Astrocyte (in vitro differentiated cells and primary cell): ENCODE measurements around the gene ANKRD11. TPM values are rescaled to one million over a fixed set of nuclear protein-coding genes. Genes with fewer than 3 reads are reported as not detected.
"Not testable (repeated sequence)": the region's sequence is repeated elsewhere in the genome, so short reads cannot be mapped to it uniquely, and the experiment has no call there.

Source experiments
- DNase-seq: peaks from one replicate; pipeline ENCODE4 v3.0.0-alpha.2; 2010; ENCODE audit warnings: low read depth
- FAIRE-seq: peaks from 2 replicates; lab custom pipeline; 2011; peaks lifted over from hg19 to GRCh38; lab: Jason Lieb, UNC
- H2AFZ ChIP-seq: 2 replicates; pipeline ENCODE4 v1.6.0; 2012; ENCODE audit warnings: low read depth, low read length, inconsistent platforms
- H3K27ac ChIP-seq: 2 replicates; pipeline ENCODE4 v1.5.1; 2011; ENCODE audit warnings: low read depth, low read length, inconsistent platforms
- H3K27me3 ChIP-seq: 2 replicates; pipeline ENCODE4 v1.6.0; 2011; ENCODE audit warnings: low read length, inconsistent platforms; ENCODE audit not compliant: insufficient read depth
- H3K36me3 ChIP-seq: 2 replicates; pipeline ENCODE4 v1.5.1; 2011; ENCODE audit warnings: low read length, inconsistent platforms; ENCODE audit not compliant: insufficient read depth
- H3K4me1 ChIP-seq: 2 replicates; pipeline ENCODE4 v1.5.1; 2011; ENCODE audit warnings: low read length, inconsistent platforms; ENCODE audit not compliant: insufficient read depth
- H3K4me2 ChIP-seq: 2 replicates; pipeline ENCODE4 v1.6.0; 2012; ENCODE audit warnings: low read length, inconsistent platforms
- H3K4me3 ChIP-seq: 2 replicates; pipeline ENCODE4 v1.5.1; 2011; ENCODE audit warnings: low read depth, mild to moderate bottlenecking, low read length, inconsistent platforms; ENCODE audit not compliant: insufficient read depth
- H3K79me2 ChIP-seq: 2 replicates; pipeline ENCODE4 v1.6.0; 2012; ENCODE audit warnings: mild to moderate bottlenecking, low read length, inconsistent platforms; ENCODE audit not compliant: insufficient read depth
- H3K9ac ChIP-seq: 2 replicates; pipeline ENCODE4 v1.6.0; 2012; ENCODE audit warnings: mild to moderate bottlenecking, low read length, inconsistent platforms
- H3K9me3 ChIP-seq: 2 replicates; pipeline ENCODE4 v1.5.1; 2012; ENCODE audit warnings: low read depth, mild to moderate bottlenecking, low read length, inconsistent platforms; ENCODE audit not compliant: insufficient read depth
- H4K20me1 ChIP-seq: 2 replicates; pipeline ENCODE4 v1.6.0; 2012; ENCODE audit warnings: low read length, inconsistent platforms; ENCODE audit not compliant: insufficient read depth
- H3K27ac Mint-ChIP-seq: one replicate; pipeline ENCODE4 v1.8.0; 2021; ENCODE audit warnings: mild to moderate bottlenecking, mixed read lengths; ENCODE audit not compliant: unreplicated experiment
- H3K27me3 Mint-ChIP-seq: one replicate; pipeline ENCODE4 v1.8.0; 2021; ENCODE audit warnings: low read depth, mixed read lengths; ENCODE audit not compliant: unreplicated experiment
- H3K36me3 Mint-ChIP-seq: one replicate; pipeline ENCODE4 v1.8.0; 2021; ENCODE audit warnings: low read depth, mixed read lengths; ENCODE audit not compliant: unreplicated experiment
- H3K4me1 Mint-ChIP-seq: one replicate; pipeline ENCODE4 v1.8.0; 2021; ENCODE audit warnings: low read depth, mixed read lengths; ENCODE audit not compliant: unreplicated experiment
- H3K4me3 Mint-ChIP-seq: one replicate; pipeline ENCODE4 v1.8.0; 2021; ENCODE audit warnings: mild to moderate bottlenecking, moderate library complexity, mixed read lengths; ENCODE audit not compliant: unreplicated experiment
- H3K9me3 Mint-ChIP-seq: one replicate; pipeline ENCODE4 v1.8.0; 2021; ENCODE audit warnings: mild to moderate bottlenecking, mixed read lengths; ENCODE audit not compliant: unreplicated experiment
- EZH2 ChIP-seq: IDR thresholded peaks from 2 replicates; pipeline ENCODE4 v1.6.1; 2012; ENCODE audit warnings: mild to moderate bottlenecking, low read length, inconsistent platforms; ENCODE audit not compliant: insufficient read depth
- total RNA-seq: library from RNA; stranded (reverse); gene quantifications from 2 replicates; pipeline ENCODE4 v1.2.1, GENCODE V29; 2021
- TF ChIP-seq, protein P1 (sequence below): IDR thresholded peaks from 2 replicates; pipeline ENCODE4 v1.5.1; 2011; ENCODE audit warnings: low read depth, mild to moderate bottlenecking, inconsistent platforms, low read length, moderate library complexity; ENCODE audit not compliant: insufficient read depth

ANKRD11 gene
- total RNA-seq, 1 donor from 2014 or later, result 213 TPM

DNA sequence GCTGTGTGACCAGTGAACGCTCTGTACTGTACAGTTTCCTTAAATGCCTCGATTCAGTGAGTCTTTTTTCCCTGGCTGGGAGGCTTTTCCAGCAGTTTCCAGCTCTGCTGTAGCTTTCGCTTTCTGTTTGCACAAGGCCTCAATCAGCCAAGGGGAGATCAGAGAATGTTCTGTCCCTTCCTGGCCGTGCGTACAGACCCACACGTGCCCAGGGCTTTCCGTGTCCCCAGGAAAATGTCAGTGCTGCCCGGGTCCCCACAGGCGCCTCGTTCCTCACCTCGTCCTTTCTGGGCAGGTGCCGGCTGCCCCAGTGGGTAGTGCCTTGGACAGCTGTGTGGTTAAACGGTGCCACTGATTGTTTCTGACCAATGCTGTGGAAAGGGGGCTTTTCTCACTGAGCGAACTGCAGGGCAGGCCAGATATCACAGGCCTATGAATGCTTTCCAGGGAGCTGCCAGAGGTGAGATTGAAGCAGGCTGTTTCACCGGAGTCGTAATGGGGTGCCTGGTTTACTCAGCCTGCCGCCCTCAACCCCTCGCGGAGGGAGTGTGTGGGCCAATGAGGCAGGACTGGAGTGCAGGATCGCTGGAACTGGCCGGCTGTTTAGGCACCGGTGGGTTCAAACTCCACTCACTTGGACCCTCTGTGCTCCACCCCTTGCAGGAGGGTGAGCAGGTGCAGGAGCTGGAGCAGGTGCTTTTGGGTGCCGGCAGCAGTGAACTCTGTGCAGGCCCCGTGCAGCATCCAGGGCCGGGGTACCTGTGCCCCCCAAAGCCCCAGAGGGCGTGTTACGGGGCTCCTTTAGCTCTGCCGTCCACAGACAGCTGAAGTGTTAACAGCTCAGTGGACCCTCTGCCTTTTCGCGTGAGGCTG, 228.4 kb downstream of the ANKRD11 start:
- peaks cover 3% of the 10 kb centered on the region for H3K36me3 ChIP-seq
- peaks cover 4% of the 10 kb centered on the region for H4K20me1 ChIP-seq
- no peaks in the 10 kb centered on the region for H3K79me2 ChIP-seq
- FAIRE-seq (no peak), DNase-seq (no peak)
- no peak overlapping the region for H3K9ac ChIP-seq
- peaks cover 7% of the 10 kb centered on the region for H3K4me1 Mint-ChIP-seq
- H3K36me3 Mint-ChIP-seq, result peaks cover 18% of the 10 kb centered on the region
- H3K4me3 Mint-ChIP-seq, result no peak overlapping the region
- H3K4me3 ChIP-seq, result no peak overlapping the region
- peaks cover 6% of the 10 kb centered on the region for H3K4me1 ChIP-seq
- no peak overlapping the region for H2AFZ ChIP-seq
- no peaks in the 10 kb centered on the region for H3K27me3 ChIP-seq
- H3K4me2 ChIP-seq, result no peak overlapping the region
- peaks cover 7% of the 10 kb centered on the region for H3K9me3 Mint-ChIP-seq
- H3K27ac ChIP-seq, result no peak overlapping the region
- peak overlapping the region; percentile 67 for H3K27ac Mint-ChIP-seq
- peaks cover 6% of the 10 kb centered on the region for H3K27me3 Mint-ChIP-seq
- TF ChIP-seq EZH2, result no peak
- TF ChIP-seq, protein P1, sequence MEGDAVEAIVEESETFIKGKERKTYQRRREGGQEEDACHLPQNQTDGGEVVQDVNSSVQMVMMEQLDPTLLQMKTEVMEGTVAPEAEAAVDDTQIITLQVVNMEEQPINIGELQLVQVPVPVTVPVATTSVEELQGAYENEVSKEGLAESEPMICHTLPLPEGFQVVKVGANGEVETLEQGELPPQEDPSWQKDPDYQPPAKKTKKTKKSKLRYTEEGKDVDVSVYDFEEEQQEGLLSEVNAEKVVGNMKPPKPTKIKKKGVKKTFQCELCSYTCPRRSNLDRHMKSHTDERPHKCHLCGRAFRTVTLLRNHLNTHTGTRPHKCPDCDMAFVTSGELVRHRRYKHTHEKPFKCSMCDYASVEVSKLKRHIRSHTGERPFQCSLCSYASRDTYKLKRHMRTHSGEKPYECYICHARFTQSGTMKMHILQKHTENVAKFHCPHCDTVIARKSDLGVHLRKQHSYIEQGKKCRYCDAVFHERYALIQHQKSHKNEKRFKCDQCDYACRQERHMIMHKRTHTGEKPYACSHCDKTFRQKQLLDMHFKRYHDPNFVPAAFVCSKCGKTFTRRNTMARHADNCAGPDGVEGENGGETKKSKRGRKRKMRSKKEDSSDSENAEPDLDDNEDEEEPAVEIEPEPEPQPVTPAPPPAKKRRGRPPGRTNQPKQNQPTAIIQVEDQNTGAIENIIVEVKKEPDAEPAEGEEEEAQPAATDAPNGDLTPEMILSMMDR, result no peak
- H3K9me3 ChIP-seq, result no peaks in the 10 kb centered on the region

DNA sequence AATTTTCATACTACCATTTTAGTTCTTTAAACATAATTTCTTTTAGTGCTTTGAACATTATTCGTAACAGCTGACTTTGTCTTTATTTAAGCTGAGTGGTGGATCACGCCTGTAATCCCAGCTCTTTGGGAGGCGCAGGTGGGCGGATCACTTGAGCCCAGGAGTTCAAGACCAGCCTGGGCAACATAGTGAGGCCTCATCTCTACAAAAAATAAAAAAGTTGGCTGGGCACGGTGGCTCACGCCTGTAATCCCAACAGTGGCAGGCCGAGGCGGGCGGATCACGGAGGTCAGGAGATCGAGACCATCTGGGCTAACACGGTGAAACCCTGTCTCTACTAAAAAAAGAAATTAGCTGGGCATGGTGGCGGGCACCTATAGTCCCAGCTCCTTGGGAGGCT, 230.5 kb downstream of the ANKRD11 start:
- not testable (repeated sequence) for H3K27me3 Mint-ChIP-seq, H3K9me3 ChIP-seq, H3K4me1 Mint-ChIP-seq, H3K27ac ChIP-seq, H3K9ac ChIP-seq, H3K4me3 ChIP-seq, H3K27ac Mint-ChIP-seq, H3K79me2 ChIP-seq, H2AFZ ChIP-seq, H4K20me1 ChIP-seq, H3K36me3 ChIP-seq, DNase-seq, H3K4me3 Mint-ChIP-seq, H3K4me2 ChIP-seq, H3K27me3 ChIP-seq, FAIRE-seq
- Mint-ChIP-seq H3K36me3 (peaks cover 18% of the 10 kb centered on the region), H3K9me3 (peaks cover 12% of the 10 kb centered on the region)
- peaks cover 11% of the 10 kb centered on the region for H3K4me1 ChIP-seq

DNA sequence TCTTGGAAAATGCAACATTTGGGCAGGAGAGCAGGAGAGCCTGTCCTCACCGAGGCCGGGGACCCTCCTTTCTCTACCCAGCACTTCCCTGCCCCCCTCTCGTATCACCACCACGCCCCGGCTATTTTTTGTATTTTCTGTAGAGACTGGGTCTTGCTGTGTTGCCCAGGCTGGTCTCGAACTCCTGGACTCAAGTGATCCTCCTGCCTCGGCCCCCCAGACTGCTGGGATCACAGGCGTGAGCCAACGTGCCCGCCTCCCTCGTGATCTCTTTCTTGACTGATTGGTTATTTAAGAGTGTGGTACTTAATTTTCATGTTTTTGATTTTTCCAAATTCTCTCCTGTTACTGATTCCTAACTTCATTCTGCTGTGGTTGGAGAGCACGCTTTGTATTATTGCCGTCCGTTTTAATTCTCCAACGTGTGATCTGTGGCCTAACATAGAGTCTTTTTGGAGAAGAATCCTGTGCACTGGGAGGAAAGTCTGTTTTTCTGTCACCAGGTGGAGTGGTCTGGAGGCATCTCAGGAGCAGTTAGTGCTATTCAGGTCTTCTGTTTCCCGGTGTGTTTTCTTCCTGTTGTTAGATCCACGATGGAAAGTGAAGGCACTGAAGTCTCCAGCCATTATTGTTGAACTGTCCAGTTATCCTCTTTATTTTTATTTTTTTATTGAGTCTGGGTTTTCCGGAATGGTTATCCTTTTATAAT, 232.4 kb downstream of the ANKRD11 start:
- peak overlapping the region; percentile 85 for H3K4me2 ChIP-seq
- H3K36me3 Mint-ChIP-seq, result peaks cover 17% of the 10 kb centered on the region

More for the DNA sequence above, 232.4 kb downstream of the ANKRD11 start:
- peaks cover 7% of the 10 kb centered on the region for H3K4me1 Mint-ChIP-seq
- Histone ChIP-seq H3K79me2 (no peaks in the 10 kb centered on the region), H3K27me3 (no peaks in the 10 kb centered on the region), H3K4me3 (peak overlapping the region; percentile 51), H3K9me3 (peaks cover 4% of the 10 kb centered on the region), H3K9ac (peak overlapping the region; percentile 66), H2AFZ (peak overlapping the region; percentile 77), H3K4me1 (peaks cover 11% of the 10 kb centered on the region), H4K20me1 (no peaks in the 10 kb centered on the region), H3K36me3 (no peaks in the 10 kb centered on the region), H3K27ac (no peak overlapping the region)
- DNase-seq (no peak), FAIRE-seq (no peak)
- H3K27me3 Mint-ChIP-seq, result peaks cover 7% of the 10 kb centered on the region
- peak overlapping the region; percentile 31 for H3K27ac Mint-ChIP-seq
- no peak overlapping the region for H3K4me3 Mint-ChIP-seq
- TF ChIP-seq, protein P1, result no peak
- TF ChIP-seq EZH2, result no peak
- peaks cover 12% of the 10 kb centered on the region for H3K9me3 Mint-ChIP-seq
